Keratinocyte (primary cell): ENCODE results near the gene GASK1A. TPM values are rescaled to one million over a fixed set of nuclear protein-coding genes. Genes with fewer than 3 reads are reported as not detected.

ENCODE experiments used
- DNase-seq: peaks from one replicate; pipeline ENCODE4 v3.0.0-alpha.2; 2011; ENCODE audit warnings: low read depth, missing footprints, low spot score
- FAIRE-seq: peaks from 2 replicates; lab custom pipeline; 2011; peaks lifted over from hg19 to GRCh38; lab: Jason Lieb, UNC
- H2AFZ ChIP-seq: 2 replicates; pipeline ENCODE4 v1.6.0; 2012; ENCODE audit warnings: low read length, control low read depth, inconsistent platforms; ENCODE audit not compliant: control insufficient read depth
- H3K27ac ChIP-seq: 2 replicates; pipeline ENCODE4 v1.5.1; 2011; ENCODE audit warnings: low read length; ENCODE audit not compliant: control insufficient read depth, insufficient read depth
- H3K27me3 ChIP-seq: 3 replicates; pipeline ENCODE4 v1.6.0; 2011; ENCODE audit warnings: low read length; ENCODE audit not compliant: control insufficient read depth, insufficient read depth; ENCODE audit errors: extremely low read depth
- H3K36me3 ChIP-seq, 2 experiments: 2 replicates in 1 of 2; 3 replicates in 1 of 2; pipeline ENCODE4 v1.5.1; 2011; ENCODE audit warnings: low read length in 2 of 2, mild to moderate bottlenecking in 1 of 2; ENCODE audit not compliant: control insufficient read depth in 2 of 2, insufficient read depth in 2 of 2; ENCODE audit errors: extremely low read depth in 1 of 2
- H3K4me1 ChIP-seq: 3 replicates; pipeline ENCODE4 v1.5.1; 2011; ENCODE audit warnings: low read length; ENCODE audit not compliant: control insufficient read depth, insufficient read depth; ENCODE audit errors: extremely low read depth
- H3K4me2 ChIP-seq: 3 replicates; pipeline ENCODE4 v1.6.0; 2011; ENCODE audit warnings: low read depth, low read length; ENCODE audit not compliant: control insufficient read depth, insufficient read depth; ENCODE audit errors: extremely low read depth
- H3K4me3 ChIP-seq, 3 experiments: fragments of 200-600 bp in 1 of 3; sonication (generic) in 1 of 3; 2 replicates in 2 of 3; 3 replicates in 1 of 3; pipeline ENCODE4 v1.5.1; 2011 to 2016; ENCODE audit warnings: low read length in 3 of 3, mild to moderate bottlenecking in 3 of 3, control low read depth in 2 of 3, inconsistent platforms in 1 of 3, low read depth in 1 of 3, mixed read lengths in 1 of 3, mixed run types in 1 of 3, moderate library complexity in 1 of 3; ENCODE audit not compliant: control insufficient read depth in 2 of 3, insufficient read depth in 2 of 3; ENCODE audit errors: extremely low read depth in 1 of 3
- H3K79me2 ChIP-seq: 2 replicates; pipeline ENCODE4 v1.6.0; 2012; ENCODE audit warnings: low read length; ENCODE audit not compliant: control insufficient read depth, insufficient read depth
- H3K9ac ChIP-seq: 3 replicates; pipeline ENCODE4 v1.6.0; 2011; ENCODE audit warnings: low read length; ENCODE audit not compliant: control insufficient read depth, insufficient read depth; ENCODE audit errors: extremely low read depth
- H3K9me1 ChIP-seq: 3 replicates; pipeline ENCODE4 v1.6.0; 2011; ENCODE audit warnings: low read length; ENCODE audit not compliant: control insufficient read depth, insufficient read depth; ENCODE audit errors: extremely low read depth
- H3K9me3 ChIP-seq: 2 replicates; pipeline ENCODE4 v1.5.1; 2012; ENCODE audit warnings: low read depth, low read length; ENCODE audit not compliant: control insufficient read depth
- H4K20me1 ChIP-seq: 3 replicates; pipeline ENCODE4 v1.6.0; 2011; ENCODE audit warnings: low read length; ENCODE audit not compliant: control insufficient read depth, insufficient read depth; ENCODE audit errors: extremely low read depth
- EZH2 ChIP-seq: IDR thresholded peaks from one replicate; pipeline ENCODE4 v1.6.1; 2012; ENCODE audit warnings: inconsistent platforms, mild to moderate bottlenecking, low read length, moderate library complexity
- dilution Hi-C: fragments of 300-500 bp; cut with MboI; formaldehyde crosslinking; loops from one replicate; pipeline ENCODE4 v1.7.0; 2020; ENCODE audit warnings: low sequenced_read_pairs; ENCODE audit not compliant: extremely low pct_ligation_motif_present
- polyA plus RNA-seq, 5 experiments: library from polyadenylated mRNA; depleted of rRNA in 3 of 5; stranded (reverse) in 3 of 5; stranded (forward) in 1 of 5; unstranded in 1 of 5; fragments of >200 nt; gene quantifications; 1 replicate in 1 of 5; 2 replicates in 3 of 5; 3 replicates in 1 of 5; pipeline versions ENCODE4 v1.2.1 to v1.2.3, GENCODE V29; 2011 to 2012; ENCODE audit warnings: missing spikeins in 2 of 5, low read depth in 1 of 5, low replicate concordance in 1 of 5
- TF ChIP-seq, protein P1 (sequence below), 3 experiments: IDR thresholded peaks in 1 of 3; conservative IDR thresholded peaks in 1 of 3; optimal IDR thresholded peaks in 1 of 3; 2 replicates in 2 of 3; 3 replicates in 1 of 3; pipeline versions ENCODE3 to v1.5.1; 2011; ENCODE audit warnings: low read length in 3 of 3, mild to moderate bottlenecking in 3 of 3, moderate library complexity in 2 of 3, control low read depth in 1 of 3, inconsistent platforms in 1 of 3; ENCODE audit not compliant: insufficient read depth in 2 of 3; ENCODE audit errors: extremely low read depth in 1 of 3

Gene GASK1A
- polyA plus RNA-seq, 1 donor (not counting 4 experiments of a cell fraction or from before 2014, with no cell fraction given) = 0.30 TPM

DNA sequence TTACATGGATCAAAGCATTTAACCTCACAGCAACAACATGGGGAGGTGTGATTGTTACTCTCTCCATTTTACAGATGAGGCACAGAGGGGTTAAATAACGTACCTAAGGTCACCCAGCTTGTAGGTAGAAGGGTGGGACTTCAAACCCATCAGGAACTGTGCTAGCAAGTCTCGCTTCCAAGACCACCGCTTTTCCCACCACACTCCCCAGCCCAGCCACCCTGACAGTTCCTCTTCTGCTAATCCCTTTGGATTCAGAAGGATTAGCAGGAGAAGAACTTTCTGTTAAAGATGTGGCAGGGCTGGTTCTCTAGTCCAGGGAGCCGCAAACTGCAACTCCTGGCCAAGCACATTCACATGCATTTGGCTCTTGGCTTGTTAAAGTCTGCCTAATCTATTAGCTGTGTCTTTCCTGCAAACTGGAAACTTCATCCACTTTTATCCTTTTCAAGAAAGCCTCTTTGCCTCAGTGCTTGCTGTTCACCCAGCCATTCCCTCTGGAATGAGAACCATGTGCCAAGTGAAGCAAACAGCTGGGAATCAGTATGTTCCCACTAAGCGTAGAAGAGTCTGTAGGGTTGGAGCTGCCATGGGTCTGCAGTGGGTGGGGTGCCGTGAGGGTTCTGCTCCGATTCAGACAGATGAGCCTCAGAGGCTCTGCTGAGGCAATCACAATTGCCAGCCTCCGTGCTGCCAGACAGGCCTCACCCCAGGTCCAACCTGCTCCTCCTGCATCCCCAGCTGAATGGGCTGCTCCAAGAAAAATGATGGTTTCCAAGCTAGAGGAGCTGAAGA, 82.2 kb downstream of the GASK1A start:
- Histone ChIP-seq H4K20me1 (no peaks in the 10 kb centered on the region), H3K79me2 (no peaks in the 10 kb centered on the region), H3K4me1 (no peaks in the 10 kb centered on the region), H3K36me3 (no peaks in the 10 kb centered on the region), H3K4me3 (no peak overlapping the region), H2AFZ (no peak overlapping the region), H3K27me3 (peaks cover 3% of the 10 kb centered on the region), H3K27ac (no peak overlapping the region), H3K4me2 (no peak overlapping the region), H3K9me3 (no peaks in the 10 kb centered on the region), H3K9me1 (no peaks in the 10 kb centered on the region), H3K9ac (no peak overlapping the region)
- DNase-seq (no peak), FAIRE-seq (no peak)
- TF ChIP-seq EZH2 = no peak
- TF ChIP-seq, protein P1, sequence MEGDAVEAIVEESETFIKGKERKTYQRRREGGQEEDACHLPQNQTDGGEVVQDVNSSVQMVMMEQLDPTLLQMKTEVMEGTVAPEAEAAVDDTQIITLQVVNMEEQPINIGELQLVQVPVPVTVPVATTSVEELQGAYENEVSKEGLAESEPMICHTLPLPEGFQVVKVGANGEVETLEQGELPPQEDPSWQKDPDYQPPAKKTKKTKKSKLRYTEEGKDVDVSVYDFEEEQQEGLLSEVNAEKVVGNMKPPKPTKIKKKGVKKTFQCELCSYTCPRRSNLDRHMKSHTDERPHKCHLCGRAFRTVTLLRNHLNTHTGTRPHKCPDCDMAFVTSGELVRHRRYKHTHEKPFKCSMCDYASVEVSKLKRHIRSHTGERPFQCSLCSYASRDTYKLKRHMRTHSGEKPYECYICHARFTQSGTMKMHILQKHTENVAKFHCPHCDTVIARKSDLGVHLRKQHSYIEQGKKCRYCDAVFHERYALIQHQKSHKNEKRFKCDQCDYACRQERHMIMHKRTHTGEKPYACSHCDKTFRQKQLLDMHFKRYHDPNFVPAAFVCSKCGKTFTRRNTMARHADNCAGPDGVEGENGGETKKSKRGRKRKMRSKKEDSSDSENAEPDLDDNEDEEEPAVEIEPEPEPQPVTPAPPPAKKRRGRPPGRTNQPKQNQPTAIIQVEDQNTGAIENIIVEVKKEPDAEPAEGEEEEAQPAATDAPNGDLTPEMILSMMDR (optimal IDR thresholded peaks at IDR 0.05 in 1 of 3, IDR thresholded peaks at IDR 0.05 in 1 of 3, conservative IDR thresholded peaks at IDR 0.05 in 1 of 3; ENCODE audit: extremely low read depth in 1 of 3, insufficient read depth in 2 of 3, low read length in 3 of 3) = no peak
- dilution Hi-C loops = no loop called here

DNA sequence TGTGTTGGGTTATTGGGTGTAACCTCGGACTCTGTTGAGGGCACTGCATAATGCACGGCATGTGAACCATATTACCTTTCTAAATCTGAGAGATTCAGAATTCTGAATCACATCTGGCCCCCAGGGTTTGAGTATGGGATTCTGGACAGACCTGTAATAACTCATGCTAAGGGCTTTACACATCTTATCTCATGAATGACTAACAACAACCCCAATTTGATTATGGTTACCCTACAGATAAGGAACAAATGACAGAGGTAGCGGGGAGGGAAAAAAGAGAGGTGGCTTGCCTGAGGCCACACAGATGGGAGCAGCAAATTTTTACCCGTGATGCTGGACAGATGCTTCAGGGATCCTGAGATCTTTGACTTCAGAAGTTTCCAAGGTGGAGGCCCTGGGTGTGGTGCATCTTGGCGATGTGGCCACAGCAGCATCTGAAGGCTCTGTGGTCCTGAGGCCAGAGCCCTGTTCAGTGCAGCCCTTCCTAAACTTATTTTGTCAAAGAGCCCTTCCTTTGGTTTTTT, 83.0 kb downstream of the GASK1A start:
- Histone ChIP-seq H3K4me3 (no peak overlapping the region), H3K36me3 (no peaks in the 10 kb centered on the region), H3K4me1 (no peaks in the 10 kb centered on the region), H3K27ac (no peak overlapping the region), H4K20me1 (no peaks in the 10 kb centered on the region), H3K27me3 (no peaks in the 10 kb centered on the region), H3K4me2 (no peak overlapping the region), H3K79me2 (no peaks in the 10 kb centered on the region), H2AFZ (no peak overlapping the region), H3K9me3 (no peaks in the 10 kb centered on the region), H3K9me1 (no peaks in the 10 kb centered on the region), H3K9ac (no peak overlapping the region)
- dilution Hi-C loops = no loop called here
- FAIRE-seq (no peak), DNase-seq (no peak)
- no peak for TF ChIP-seq EZH2
- TF ChIP-seq, protein P1 (optimal IDR thresholded peaks at IDR 0.05 in 1 of 3, IDR thresholded peaks at IDR 0.05 in 1 of 3, conservative IDR thresholded peaks at IDR 0.05 in 1 of 3; ENCODE audit: extremely low read depth in 1 of 3, insufficient read depth in 2 of 3, low read length in 3 of 3) = no peak
